Neuronal stem cell (in vitro differentiated cells): ENCODE data around the gene SEMA3D.

ENCODE experiments used
- DNase-seq: peaks from one replicate; pipeline ENCODE4 v3.0.0-alpha.2; 2013; ENCODE audit warnings: low spot score
- H2AFZ ChIP-seq: one replicate; pipeline ENCODE4 v1.6.1; 2013; ENCODE audit warnings: mild to moderate bottlenecking, low read length, inconsistent platforms
- H2AK5ac ChIP-seq: 2 replicates; pipeline ENCODE4 v1.6.1; 2013; ENCODE audit warnings: low read depth, mild to moderate bottlenecking, inconsistent platforms, low read length, moderate library complexity, mixed read lengths
- H2BK120ac ChIP-seq: 2 replicates; pipeline ENCODE4 v1.6.1; 2013; ENCODE audit warnings: low read depth, mild to moderate bottlenecking, inconsistent platforms, low read length, moderate library complexity, mixed read lengths
- H2BK12ac ChIP-seq: one replicate; pipeline ENCODE4 v1.6.1; 2013; ENCODE audit warnings: low read length, inconsistent platforms
- H2BK15ac ChIP-seq: 2 replicates; pipeline ENCODE4 v1.6.1; 2013; ENCODE audit warnings: mild to moderate bottlenecking, low read length, inconsistent platforms, mixed read lengths
- H2BK5ac ChIP-seq: one replicate; pipeline ENCODE4 v1.6.1; 2013; ENCODE audit warnings: inconsistent platforms, mild to moderate bottlenecking, low read length, moderate library complexity
- H3K14ac ChIP-seq: one replicate; pipeline ENCODE4 v1.6.1; 2013; ENCODE audit warnings: low read length, inconsistent platforms
- H3K18ac ChIP-seq: 2 replicates; pipeline ENCODE4 v1.6.1; 2013; ENCODE audit warnings: low read length, inconsistent platforms
- H3K23ac ChIP-seq: 2 replicates; pipeline ENCODE4 v1.6.1; 2013; ENCODE audit warnings: low read depth, mild to moderate bottlenecking, mixed read lengths, low read length, inconsistent platforms; ENCODE audit not compliant: poor library complexity
- H3K27ac ChIP-seq: replicated peaks from 3 replicates; pipeline ENCODE4 v1.5.1; 2013; ENCODE audit warnings: low read length, inconsistent platforms
- H3K27me3 ChIP-seq, 3 experiments: 2 replicates each; pipeline ENCODE4 v1.6.1; 2013; ENCODE audit warnings: low read length in 3 of 3, mild to moderate bottlenecking in 2 of 3, inconsistent platforms in 1 of 3, low read depth in 1 of 3, mixed read lengths in 1 of 3, moderate library complexity in 1 of 3; ENCODE audit not compliant: control insufficient read depth in 3 of 3, insufficient read depth in 3 of 3
- H3K36me3 ChIP-seq, 2 donors: replicated peaks in 1 of 2; 2 replicates each; pipeline ENCODE4 v1.6.1; 2013; ENCODE audit warnings: low read length in 2 of 2; ENCODE audit not compliant: control insufficient read depth in 2 of 2, insufficient read depth in 2 of 2
- H3K4ac ChIP-seq: 2 replicates; pipeline ENCODE4 v1.6.1; 2013; ENCODE audit warnings: inconsistent platforms, mild to moderate bottlenecking, low read length, moderate library complexity
- H3K4me1 ChIP-seq, 2 donors: 1 replicate in 1 of 2; 2 replicates in 1 of 2; pipeline ENCODE4 v1.6.1; 2013; ENCODE audit warnings: low read length in 2 of 2, low read depth in 1 of 2; ENCODE audit not compliant: control insufficient read depth in 2 of 2, insufficient read depth in 1 of 2
- H3K4me2 ChIP-seq: one replicate; pipeline ENCODE4 v1.6.1; 2013; ENCODE audit warnings: mild to moderate bottlenecking, low read length, inconsistent platforms; ENCODE audit not compliant: insufficient read depth, poor library complexity, severe bottlenecking
- H3K4me3 ChIP-seq, 2 donors: 2 replicates each; pipeline ENCODE4 v1.5.1; 2013; ENCODE audit warnings: low read length in 2 of 2, mild to moderate bottlenecking in 2 of 2, inconsistent platforms in 1 of 2, moderate library complexity in 1 of 2
- H3K79me1 ChIP-seq: one replicate; pipeline ENCODE4 v1.6.1; 2013; ENCODE audit warnings: low read depth, mild to moderate bottlenecking, inconsistent platforms, low read length, moderate library complexity
- H3K9ac ChIP-seq: one replicate; pipeline ENCODE4 v1.6.1; 2013; ENCODE audit warnings: mild to moderate bottlenecking, low read depth, low read length, inconsistent platforms; ENCODE audit not compliant: poor library complexity
- H3K9me3 ChIP-seq, 2 donors: replicated peaks in 1 of 2; 2 replicates each; pipeline versions ENCODE3 to v1.6.1; 2013; ENCODE audit warnings: low read length in 2 of 2, mild to moderate bottlenecking in 2 of 2, inconsistent platforms in 1 of 2, low read depth in 1 of 2, mixed read lengths in 1 of 2, moderate library complexity in 1 of 2; ENCODE audit not compliant: control insufficient read depth in 2 of 2, insufficient read depth in 1 of 2
- H4K8ac ChIP-seq: one replicate; pipeline ENCODE4 v1.6.1; 2013; ENCODE audit warnings: low read depth, mild to moderate bottlenecking, inconsistent platforms, low read length, moderate library complexity
- H4K91ac ChIP-seq: one replicate; pipeline ENCODE4 v1.6.1; 2013; ENCODE audit warnings: low read length, low read depth, mild to moderate bottlenecking, inconsistent platforms; ENCODE audit not compliant: poor library complexity
- WGBS, 2 donors: extraction: QIAGEN DNeasy Blood & Tissue Kit; methylation state at CpG; one replicate each; pipeline ENCODE4 v1.1.7; 2013; ENCODE audit warnings: missing lambda C conversion rate in 2 of 2, mixed read lengths in 1 of 2; ENCODE audit not compliant: insufficient read length in 2 of 2, insufficient replicate concordance in 1 of 2; ENCODE audit errors: extremely low coverage in 2 of 2; 5-methylcytosine and 5-hydroxymethylcytosine counted together

The SEMA3D gene

GRCh38 chr7:85052056-85052737, 134.7 kb downstream of the SEMA3D start:
- WGBS, 2 donors: 100% methylated on average over 1 of the region's 4 CpGs; no CpG with 5 or more reads in 1 of the 2 donors
- DNase-seq: no peak
- H3K79me1 ChIP-seq: no peaks in the 10 kb centered on the region
- no peak overlapping the region for H2BK120ac ChIP-seq
- H3K4ac ChIP-seq: no peak overlapping the region
- H2BK15ac ChIP-seq: no peak overlapping the region
- no peak overlapping the region for H2BK12ac ChIP-seq
- no peak overlapping the region for H4K91ac ChIP-seq
- no peak overlapping the region for H2AK5ac ChIP-seq
- no peak overlapping the region for H2AFZ ChIP-seq
- no peak overlapping the region for H3K27ac ChIP-seq
- no peak overlapping the region for H3K18ac ChIP-seq
- H3K4me2 ChIP-seq: no peak overlapping the region
- no peaks in the 10 kb centered on the region for H3K36me3 ChIP-seq
- H2BK5ac ChIP-seq: no peak overlapping the region
- H3K9ac ChIP-seq: no peak overlapping the region
- H3K27me3 ChIP-seq: no peaks in the 10 kb centered on the region
- no peak overlapping the region for H4K8ac ChIP-seq
- no peak overlapping the region for H3K14ac ChIP-seq
- no peak overlapping the region for H3K23ac ChIP-seq
- no peaks in the 10 kb centered on the region for H3K9me3 ChIP-seq
- no peak overlapping the region for H3K4me3 ChIP-seq
- peaks cover 0 to 21% of the 10 kb centered on the region in 2 donors for H3K4me1 ChIP-seq

- H3K4ac ChIP-seq: no peak overlapping the region
- no peak overlapping the region for H4K8ac ChIP-seq
- H3K4me3 ChIP-seq: no peak overlapping the region
- no peak overlapping the region for H3K4me2 ChIP-seq
- no peaks in the 10 kb centered on the region for H3K79me1 ChIP-seq
- H3K14ac ChIP-seq: no peak overlapping the region
- no peak overlapping the region for H2BK120ac ChIP-seq
- no CpG with 5 or more reads among the region's 1 CpG for WGBS, 2 donors
- H4K91ac ChIP-seq: no peak overlapping the region
- no peaks in the 10 kb centered on the region for H3K9me3 ChIP-seq
- no peaks in the 10 kb centered on the region for H3K27me3 ChIP-seq
- no peak overlapping the region for H3K27ac ChIP-seq
- H3K4me1 ChIP-seq: peaks cover 0 to 6% of the 10 kb centered on the region in 2 donors
- no peak for DNase-seq
- no peak overlapping the region for H2BK5ac ChIP-seq
- no peak overlapping the region for H2BK12ac ChIP-seq
- no peak overlapping the region for H3K23ac ChIP-seq
- no peak overlapping the region for H2BK15ac ChIP-seq
- no peak overlapping the region for H2AK5ac ChIP-seq
- no peak overlapping the region for H3K18ac ChIP-seq
- H2AFZ ChIP-seq: no peak overlapping the region
- H3K9ac ChIP-seq: no peak overlapping the region
- H3K36me3 ChIP-seq: no peaks in the 10 kb centered on the region
These were observed 140.3 kb downstream of the SEMA3D start for GRCh38 chr7:85046534-85046933.

- H4K8ac ChIP-seq: no peak overlapping the region
- H3K23ac ChIP-seq: no peak overlapping the region
- no CpG with 5 or more reads among the region's 6 CpGs for WGBS, 2 donors
- H3K79me1 ChIP-seq: no peaks in the 10 kb centered on the region
- H3K4me1 ChIP-seq: peaks cover 0 to 1% of the 10 kb centered on the region in 2 donors
- H4K91ac ChIP-seq: no peak overlapping the region
- no peak overlapping the region for H3K4ac ChIP-seq
- no peak overlapping the region for H3K18ac ChIP-seq
- no peak overlapping the region for H2BK120ac ChIP-seq
- no peak overlapping the region for H2AK5ac ChIP-seq
- DNase-seq: peak; percentile 60
- no peak overlapping the region for H3K27ac ChIP-seq
- H3K4me2 ChIP-seq: no peak overlapping the region
- no peaks in the 10 kb centered on the region for H3K36me3 ChIP-seq
- no peak overlapping the region for H3K9ac ChIP-seq
- H3K9me3 ChIP-seq: no peaks in the 10 kb centered on the region
- no peaks in the 10 kb centered on the region for H3K27me3 ChIP-seq
- H2BK12ac ChIP-seq: no peak overlapping the region
- H2BK15ac ChIP-seq: no peak overlapping the region
- no peak overlapping the region for H2BK5ac ChIP-seq
- no peak overlapping the region for H2AFZ ChIP-seq
- no peak overlapping the region for H3K14ac ChIP-seq
- no peak overlapping the region for H3K4me3 ChIP-seq
These were observed 145.1 kb downstream of the SEMA3D start for GRCh38 chr7:85041605-85042216.

- Histone ChIP-seq H4K8ac (no peak overlapping the region), H2AK5ac (no peak overlapping the region), H3K14ac (no peak overlapping the region), H3K79me1 (no peaks in the 10 kb centered on the region), H2BK15ac (no peak overlapping the region), H2BK120ac (no peak overlapping the region), H3K4me1 (no peaks in the 10 kb centered on the region), H3K4ac (no peak overlapping the region), H3K9ac (no peak overlapping the region), H3K4me2 (no peak overlapping the region), H2AFZ (no peak overlapping the region), H3K23ac (no peak overlapping the region), H3K9me3 (no peaks in the 10 kb centered on the region), H3K27ac (no peak overlapping the region), H2BK12ac (no peak overlapping the region), H3K27me3 (no peaks in the 10 kb centered on the region), H4K91ac (no peak overlapping the region), H3K36me3 (no peaks in the 10 kb centered on the region), H3K4me3 (no peak overlapping the region), H2BK5ac (no peak overlapping the region), H3K18ac (no peak overlapping the region)
- no peak for DNase-seq
- WGBS, 2 donors: no CpG with 5 or more reads among the region's 11 CpGs
These were observed 147.5 kb downstream of the SEMA3D start for GRCh38 chr7:85039196-85039923.
